HFFc6 (cell line): ENCODE data around the gene DHPS. TPM values are rescaled to one million over a fixed set of nuclear protein-coding genes. Genes with fewer than 3 reads are reported as not detected.

Experiments used
- DNase-seq: peaks from one replicate; pipeline ENCODE4 v3.0.0-alpha.2; 2018
- H3K27ac Mint-ChIP-seq: 2 replicates; pipeline ENCODE4 v1.8.0; 2020; ENCODE audit warnings: mild to moderate bottlenecking, mixed read lengths
- H3K27me3 Mint-ChIP-seq: 2 replicates; pipeline ENCODE4 v1.8.0; 2021; ENCODE audit warnings: mild to moderate bottlenecking, moderate library complexity, mixed read lengths; ENCODE audit not compliant: insufficient read depth
- H3K36me3 Mint-ChIP-seq: 2 replicates; pipeline ENCODE4 v1.8.0; 2021; ENCODE audit warnings: low read depth, mixed read lengths
- H3K4me1 Mint-ChIP-seq: 2 replicates; pipeline ENCODE4 v1.8.0; 2020; ENCODE audit warnings: low read depth, mixed read lengths
- H3K4me3 Mint-ChIP-seq: 2 replicates; pipeline ENCODE4 v1.8.0; 2020; ENCODE audit warnings: mild to moderate bottlenecking, moderate library complexity, mixed read lengths
- H3K9me3 Mint-ChIP-seq: 2 replicates; pipeline ENCODE4 v1.8.0; 2020; ENCODE audit warnings: mild to moderate bottlenecking, mixed read lengths
- CTCF ChIP-seq: fragments of 200-600 bp; sonication (generic); IDR thresholded peaks from 2 replicates; pipeline ENCODE4 v1.5.0; 2021; ENCODE audit warnings: antibody characterized with exemption, mild to moderate bottlenecking
- total RNA-seq, 6 experiments: library from RNA; stranded (reverse); fragmentation: NEBNext Ultra II Directional; extraction: Animal tissue kit (Norgen Biotek cat#: 25700); gene quantifications; 2 replicates in 1 of 6; 3 replicates in 5 of 6; pipeline ENCODE4 v1.2.3, GENCODE V29; 2021

Gene DHPS
- total RNA-seq, 6 experiments from 2014 or later = 53.3 to 69.2 (median 59.6) TPM

GRCh38 chr19:12641456-12641855 lies 40.2 kb downstream of the DHPS start:
- no peak for TF ChIP-seq CTCF
- peaks cover 7% of the 10 kb centered on the region; the same call in 1 of the 2 replicates for H3K4me1 Mint-ChIP-seq
- H3K4me3 Mint-ChIP-seq = no peak overlapping the region
- DNase-seq = no peak
- no peaks in the 10 kb centered on the region; the same call in 1 of the 2 replicates for H3K27me3 Mint-ChIP-seq
- H3K27ac Mint-ChIP-seq = no peak overlapping the region
- H3K9me3 Mint-ChIP-seq = peaks cover 23% of the 10 kb centered on the region
- H3K36me3 Mint-ChIP-seq = peaks cover 20% of the 10 kb centered on the region

- Mint-ChIP-seq H3K36me3 (peaks cover 19% of the 10 kb centered on the region), H3K4me1 (peaks cover 7% of the 10 kb centered on the region; the same call in 1 of the 2 replicates), H3K27me3 (no peaks in the 10 kb centered on the region; the same call in 1 of the 2 replicates), H3K27ac (peak overlapping the region; percentile 53; the same call in 1 of the 2 replicates), H3K4me3 (peak overlapping the region; percentile 65), H3K9me3 (peaks cover 30% of the 10 kb centered on the region)
- peak; percentile 25 for DNase-seq
- TF ChIP-seq CTCF = peak; percentile 79
Measured at GRCh38 chr19:12639901-12640613, 41.6 kb downstream of the DHPS start.

GRCh38 chr19:12638611-12639182 lies 43.0 kb downstream of the DHPS start:
- no peak for DNase-seq
- H3K4me1 Mint-ChIP-seq = peaks cover 7% of the 10 kb centered on the region; the same call in 1 of the 2 replicates
- H3K9me3 Mint-ChIP-seq = peaks cover 39% of the 10 kb centered on the region
- H3K36me3 Mint-ChIP-seq = peaks cover 27% of the 10 kb centered on the region
- no peak for TF ChIP-seq CTCF
- H3K27ac Mint-ChIP-seq = no peak overlapping the region
- no peak overlapping the region for H3K4me3 Mint-ChIP-seq
- H3K27me3 Mint-ChIP-seq = no peaks in the 10 kb centered on the region; the same call in 1 of the 2 replicates

DNA sequence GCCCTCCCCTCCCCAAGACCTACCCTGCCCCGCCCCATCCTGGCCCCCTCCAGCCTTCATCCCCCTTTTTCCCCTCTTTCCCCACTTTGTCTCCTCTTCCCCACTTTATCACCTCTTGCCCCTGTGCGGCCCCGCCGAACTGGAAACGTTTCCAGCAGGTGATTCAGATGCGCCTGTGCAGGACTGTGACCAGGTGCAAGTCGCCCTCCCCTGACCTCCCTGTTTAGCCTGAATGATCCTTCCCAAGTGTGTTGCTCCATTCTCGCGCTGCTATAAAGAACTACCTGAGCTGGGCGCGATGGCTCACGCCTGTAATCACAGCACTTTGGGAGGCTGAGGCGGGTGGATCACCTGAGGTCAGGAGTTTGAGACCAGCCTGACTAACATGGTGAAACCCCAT lies 45.0 kb downstream of the DHPS start:
- H3K4me1 Mint-ChIP-seq = peaks cover 7% of the 10 kb centered on the region; the same call in 1 of the 2 replicates
- H3K9me3 Mint-ChIP-seq = peaks cover 50% of the 10 kb centered on the region
- no peak overlapping the region for H3K27ac Mint-ChIP-seq
- H3K27me3 Mint-ChIP-seq = no peaks in the 10 kb centered on the region; the same call in 1 of the 2 replicates
- no peak for DNase-seq
- peaks cover 39% of the 10 kb centered on the region for H3K36me3 Mint-ChIP-seq
- TF ChIP-seq CTCF = no peak
- no peak overlapping the region for H3K4me3 Mint-ChIP-seq

DNA sequence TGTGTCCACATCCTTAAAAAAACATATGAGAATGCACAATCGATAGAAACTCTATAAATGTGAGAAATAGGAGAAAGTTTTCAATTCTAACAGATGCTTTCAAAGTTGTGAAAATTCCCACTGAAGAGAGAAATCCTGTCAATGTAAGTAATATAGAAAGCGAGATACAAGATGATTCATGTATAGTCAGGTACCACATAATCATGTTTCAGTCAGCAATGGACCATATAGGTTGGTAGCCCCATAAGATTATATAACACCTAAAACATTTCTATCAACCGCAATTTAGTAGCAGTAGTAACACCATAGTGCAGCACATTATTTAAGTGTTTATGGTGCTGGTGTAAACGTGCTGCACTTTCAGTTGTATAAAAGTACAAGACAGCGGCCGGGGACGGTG lies 52.5 kb downstream of the DHPS start:
- no peak for DNase-seq
- Mint-ChIP-seq H3K36me3 (peaks cover 74% of the 10 kb centered on the region), H3K9me3 (peaks cover 91% of the 10 kb centered on the region), H3K4me3 (no peak overlapping the region), H3K27ac (no peak overlapping the region), H3K4me1 (no peaks in the 10 kb centered on the region), H3K27me3 (peaks cover 4% of the 10 kb centered on the region)
- no peak for TF ChIP-seq CTCF
